ENCODE data around the gene TMEM256.

GRCh38 chr17:7448461-7448860 lies 44.6 kb upstream of the TMEM256 start:
- TF ChIP-seq POLR2A (IDR thresholded peaks at IDR 0.05; ENCODE audit: low read depth, low read length) (no peak), CTCF (IDR thresholded peaks at IDR 0.05; ENCODE audit: extremely low read depth in 1 of 2, insufficient read depth in 1 of 2, low read depth in 1 of 2, low read length in 2 of 2) (no peak), POLR2AphosphoS5 (IDR thresholded peaks at IDR 0.05; ENCODE audit: insufficient read depth, low read depth, low read length) (no peak), MAX (IDR thresholded peaks at IDR 0.05; ENCODE audit: insufficient read depth, insufficient read length) (no peak)

All from endothelial cell of umbilical vein (primary cell).